Activated T-cell treated with anti-CD3 and anti-CD28 coated beads, Interleukin-2, amount 50 U/mL, for 24 hours (primary cell): ENCODE data around the gene ZC3H7A.

Experiments used
- DNase-seq: peaks from one replicate; pipeline ENCODE4 v3.0.0-alpha.2; 2020
- H3K27ac Mint-ChIP-seq: 2 replicates; pipeline ENCODE4 v1.8.0; 2020; ENCODE audit warnings: mild to moderate bottlenecking, mixed read lengths
- H3K27me3 Mint-ChIP-seq: 2 replicates; pipeline ENCODE4 v1.8.0; 2020; ENCODE audit warnings: mixed read lengths
- H3K36me3 Mint-ChIP-seq: 2 replicates; pipeline ENCODE4 v1.8.0; 2020; ENCODE audit warnings: low read depth, mixed read lengths
- H3K4me1 Mint-ChIP-seq: 2 replicates; pipeline ENCODE4 v1.8.0; 2020; ENCODE audit warnings: low read depth, mixed read lengths
- H3K4me3 Mint-ChIP-seq: 2 replicates; pipeline ENCODE4 v1.8.0; 2020; ENCODE audit warnings: mild to moderate bottlenecking, moderate library complexity, mixed read lengths
- H3K9me3 Mint-ChIP-seq: 2 replicates; pipeline ENCODE4 v1.8.0; 2020; ENCODE audit warnings: mixed read lengths

ZC3H7A gene

GRCh38 chr16:11743308-11744074, 53.6 kb downstream of the ZC3H7A start:
- peaks cover 38% of the 10 kb centered on the region for H3K36me3 Mint-ChIP-seq
- peak; percentile 45 for DNase-seq
- H3K4me1 Mint-ChIP-seq = peaks cover 43% of the 10 kb centered on the region
- H3K27me3 Mint-ChIP-seq = no peaks in the 10 kb centered on the region
- peak overlapping the region; percentile 97 for H3K27ac Mint-ChIP-seq
- no peaks in the 10 kb centered on the region for H3K9me3 Mint-ChIP-seq
- peak overlapping the region; percentile 92 for H3K4me3 Mint-ChIP-seq

DNA sequence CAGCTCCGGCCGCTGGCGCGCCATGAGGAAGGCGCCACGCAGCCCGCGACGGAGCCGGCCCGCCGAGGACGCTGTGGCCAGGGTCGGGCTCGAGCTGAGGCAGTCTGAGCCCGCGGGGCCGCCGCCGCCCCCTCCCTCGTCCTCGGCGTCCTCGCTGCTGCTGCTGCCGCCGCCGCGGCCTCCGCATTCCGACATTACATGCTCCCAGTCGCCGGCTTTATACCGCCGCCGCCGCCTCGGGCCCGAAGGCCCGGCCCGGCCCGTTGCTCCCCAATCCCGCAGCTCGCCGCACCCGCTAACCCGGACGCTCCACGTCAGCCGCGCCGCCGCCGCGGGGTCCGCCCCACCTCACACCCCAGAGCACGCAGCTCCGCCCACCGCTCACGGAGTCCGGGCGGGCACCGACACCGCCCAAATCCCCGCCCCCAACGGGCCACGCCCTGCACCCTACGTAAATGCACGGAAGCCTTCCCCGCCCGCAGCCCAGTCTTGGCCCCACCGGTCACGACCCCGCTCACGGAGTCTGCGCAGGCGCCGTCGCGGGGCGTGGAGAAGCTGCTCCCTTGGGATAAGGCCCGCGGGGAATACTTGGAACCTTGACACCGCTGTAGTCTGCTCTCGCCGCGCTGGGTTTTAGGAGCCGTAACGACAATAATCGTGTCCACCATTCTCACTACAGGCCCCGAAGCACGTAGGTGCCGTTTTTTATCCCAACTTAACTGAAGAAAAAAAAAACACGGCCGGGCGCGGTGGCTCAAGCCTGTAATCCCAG, 54.3 kb downstream of the ZC3H7A start, which contains the start of gene TXNDC11:
TXNDC11 (minus strand) TSS at position 322 of the 772 bp plus-strand sequence; CDS start at position 195, 127 bp downstream.
- H3K4me1 Mint-ChIP-seq = peaks cover 51% of the 10 kb centered on the region
- no peaks in the 10 kb centered on the region for H3K9me3 Mint-ChIP-seq

DNA sequence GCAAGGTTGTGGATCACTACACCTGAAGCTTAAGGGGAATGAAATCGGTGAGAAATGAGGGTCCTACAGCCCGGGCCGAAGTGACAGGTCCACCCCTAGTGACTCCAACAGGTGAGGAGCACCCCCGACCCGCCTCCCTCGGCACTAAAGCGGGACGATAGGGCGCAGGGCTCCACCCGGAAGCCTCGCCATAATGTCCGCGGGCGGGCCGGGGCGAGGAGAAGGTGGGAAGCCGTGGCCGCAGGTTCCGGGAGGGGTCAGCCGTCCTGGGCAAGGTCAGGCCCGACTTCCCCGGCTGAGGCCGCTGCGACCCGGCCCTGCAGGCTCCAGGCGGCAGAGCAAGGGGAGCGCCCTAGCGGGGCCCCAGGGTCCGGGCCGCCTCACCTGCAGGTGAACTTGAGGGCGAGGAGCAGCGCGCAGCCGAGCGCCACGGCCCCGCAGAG, 54.9 kb downstream of the ZC3H7A start:
- no peaks in the 10 kb centered on the region for H3K9me3 Mint-ChIP-seq
- no peaks in the 10 kb centered on the region for H3K27me3 Mint-ChIP-seq
- H3K4me3 Mint-ChIP-seq = peak overlapping the region; percentile 92
- peaks cover 54% of the 10 kb centered on the region for H3K4me1 Mint-ChIP-seq
- H3K36me3 Mint-ChIP-seq = peaks cover 49% of the 10 kb centered on the region
- no peak for DNase-seq
- H3K27ac Mint-ChIP-seq = peak overlapping the region; percentile 91

More for the DNA sequence above, 54.3 kb downstream of the ZC3H7A start, which contains the start of gene TXNDC11:
- Mint-ChIP-seq H3K27ac (peak within 1 kb of the TSS; percentile 97), H3K4me3 (peak within 1 kb of the TSS; percentile 92), H3K27me3 (no peaks in the 10 kb centered on the region), H3K36me3 (peaks cover 43% of the 10 kb centered on the region)
- peak; percentile 100 for DNase-seq

- Mint-ChIP-seq H3K27ac (no peak overlapping the region), H3K9me3 (no peaks in the 10 kb centered on the region), H3K4me1 (peaks cover 62% of the 10 kb centered on the region)
Observed at GRCh38 chr16:11740567-11740966, 56.5 kb downstream of the ZC3H7A start.

GRCh38 chr16:11738742-11739544, 58.1 kb downstream of the ZC3H7A start:
- Mint-ChIP-seq H3K4me1 (peaks cover 65% of the 10 kb centered on the region), H3K4me3 (peak overlapping the region; percentile 92), H3K9me3 (no peaks in the 10 kb centered on the region), H3K27ac (peak overlapping the region; percentile 53), H3K27me3 (no peaks in the 10 kb centered on the region), H3K36me3 (peaks cover 77% of the 10 kb centered on the region)
- no peak for DNase-seq

More at GRCh38 chr16:11740567-11740966, 56.5 kb downstream of the ZC3H7A start:
- Mint-ChIP-seq H3K4me3 (peak overlapping the region; percentile 92), H3K36me3 (peaks cover 64% of the 10 kb centered on the region), H3K27me3 (no peaks in the 10 kb centered on the region)
- DNase-seq = no peak

DNA sequence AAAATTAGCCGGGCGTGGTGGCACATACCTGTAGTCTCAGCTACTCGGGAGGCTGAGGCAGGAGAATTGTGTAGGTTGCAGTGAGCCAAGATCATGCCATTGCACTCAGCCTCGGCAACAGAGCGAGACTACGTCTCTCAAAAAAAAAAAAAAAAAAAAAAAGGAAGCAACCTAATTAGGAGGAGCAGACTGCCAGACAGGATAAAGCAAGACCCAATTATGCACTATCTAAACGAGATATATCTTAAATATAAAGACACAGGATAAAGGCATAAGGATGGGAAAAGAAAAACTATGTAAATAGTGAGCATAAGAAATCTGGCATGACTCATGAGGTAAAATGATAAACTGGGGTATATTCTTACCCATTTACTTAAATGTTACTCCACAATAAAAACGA, 59.3 kb downstream of the ZC3H7A start:
- H3K36me3 Mint-ChIP-seq = peaks cover 81% of the 10 kb centered on the region

GRCh38 chr16:11736903-11737302, 60.2 kb downstream of the ZC3H7A start:
- H3K9me3 Mint-ChIP-seq = no peaks in the 10 kb centered on the region
- peaks cover 60% of the 10 kb centered on the region for H3K4me1 Mint-ChIP-seq
- H3K36me3 Mint-ChIP-seq = peaks cover 88% of the 10 kb centered on the region

More for the DNA sequence above, 59.3 kb downstream of the ZC3H7A start:
- Mint-ChIP-seq H3K27ac (no peak overlapping the region), H3K4me3 (no peak overlapping the region), H3K9me3 (no peaks in the 10 kb centered on the region), H3K27me3 (no peaks in the 10 kb centered on the region), H3K4me1 (peaks cover 60% of the 10 kb centered on the region)
- no peak for DNase-seq

GRCh38 chr16:11735787-11736186, 61.3 kb downstream of the ZC3H7A start:
- Mint-ChIP-seq H3K4me1 (peaks cover 55% of the 10 kb centered on the region), H3K27me3 (no peaks in the 10 kb centered on the region), H3K9me3 (no peaks in the 10 kb centered on the region), H3K36me3 (peaks cover 90% of the 10 kb centered on the region), H3K4me3 (no peak overlapping the region), H3K27ac (no peak overlapping the region)
- no peak for DNase-seq

More at GRCh38 chr16:11736903-11737302, 60.2 kb downstream of the ZC3H7A start:
- Mint-ChIP-seq H3K27ac (no peak overlapping the region), H3K27me3 (no peaks in the 10 kb centered on the region), H3K4me3 (no peak overlapping the region)
- DNase-seq = no peak

DNA sequence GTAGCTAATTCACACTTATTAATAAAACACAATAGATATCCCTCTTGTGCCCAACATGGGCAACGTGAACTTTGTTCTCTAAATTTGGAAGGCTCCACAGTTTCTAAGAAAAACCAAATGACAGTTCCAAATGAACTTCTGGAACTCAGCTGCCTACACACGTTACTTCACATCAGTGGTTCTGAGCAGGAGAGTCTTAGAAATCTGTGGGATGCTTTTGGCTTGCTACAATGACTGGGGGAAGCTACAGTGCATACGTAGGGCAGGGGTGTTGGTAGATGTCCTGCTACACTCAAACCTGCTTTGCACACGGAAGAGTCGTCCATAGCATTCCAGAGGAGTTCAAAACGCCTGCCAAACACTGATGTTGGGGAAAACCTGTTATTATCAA, 62.4 kb downstream of the ZC3H7A start:
- Mint-ChIP-seq H3K4me1 (peaks cover 52% of the 10 kb centered on the region), H3K27ac (no peak overlapping the region), H3K9me3 (no peaks in the 10 kb centered on the region), H3K4me3 (no peak overlapping the region), H3K36me3 (peaks cover 96% of the 10 kb centered on the region), H3K27me3 (no peaks in the 10 kb centered on the region)
- no peak for DNase-seq

DNA sequence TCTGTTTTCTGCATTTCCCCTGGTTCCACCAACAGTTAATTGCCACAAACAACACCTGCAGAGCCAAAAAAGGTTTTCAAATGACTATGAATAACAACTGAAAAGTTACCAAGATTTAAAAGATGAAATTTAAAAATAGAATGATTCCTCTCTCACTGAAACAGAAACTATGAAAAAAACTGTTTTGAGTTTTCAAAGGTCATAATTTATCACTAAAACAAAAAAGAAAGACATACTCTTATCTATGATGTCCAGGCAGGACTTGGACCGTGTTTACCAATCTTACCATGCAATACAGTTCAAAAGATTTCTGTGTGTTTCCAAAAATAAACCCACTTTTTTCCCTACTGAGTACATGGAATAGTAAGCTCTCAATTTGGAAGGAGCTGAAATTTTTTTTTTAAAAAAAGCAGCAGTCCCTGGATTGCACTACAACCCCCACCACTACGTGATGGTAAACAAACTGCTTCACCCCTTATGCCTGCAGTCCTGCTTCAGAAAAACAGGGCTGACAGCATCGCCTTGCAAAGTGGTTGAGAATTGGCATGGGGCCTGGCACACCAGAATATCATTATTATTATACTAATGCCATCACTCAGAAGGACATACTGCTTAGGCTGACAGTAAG, 62.9 kb downstream of the ZC3H7A start:
- peak overlapping the region; percentile 76 for H3K27ac Mint-ChIP-seq
- peaks cover 96% of the 10 kb centered on the region for H3K36me3 Mint-ChIP-seq
- no peaks in the 10 kb centered on the region for H3K27me3 Mint-ChIP-seq
- H3K4me3 Mint-ChIP-seq = no peak overlapping the region
- DNase-seq = no peak
- H3K4me1 Mint-ChIP-seq = peaks cover 52% of the 10 kb centered on the region
- H3K9me3 Mint-ChIP-seq = no peaks in the 10 kb centered on the region

DNA sequence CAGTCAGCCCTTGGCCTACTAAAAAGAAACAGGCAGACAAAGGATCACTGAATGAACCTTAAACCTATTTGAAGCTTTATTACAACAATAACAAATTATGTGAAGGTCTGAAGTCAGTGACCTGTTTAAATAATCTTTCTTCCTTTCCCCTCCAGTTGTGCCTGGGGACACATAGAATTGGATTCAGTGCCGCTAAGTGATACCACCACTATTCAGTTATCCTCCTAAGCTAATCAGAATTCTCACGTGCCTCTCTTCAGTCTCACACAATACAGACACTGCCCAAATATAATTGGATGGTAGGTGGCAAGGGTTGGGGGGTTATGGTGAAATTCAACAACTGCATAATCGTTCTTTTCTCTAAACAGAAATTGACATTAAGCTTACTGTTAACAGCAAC, 65.8 kb downstream of the ZC3H7A start:
- Mint-ChIP-seq H3K9me3 (no peaks in the 10 kb centered on the region), H3K4me3 (no peak overlapping the region), H3K36me3 (peaks cover 93% of the 10 kb centered on the region), H3K4me1 (peaks cover 45% of the 10 kb centered on the region), H3K27ac (no peak overlapping the region), H3K27me3 (no peaks in the 10 kb centered on the region)
- no peak for DNase-seq

GRCh38 chr16:11729787-11730186, 67.3 kb downstream of the ZC3H7A start:
- Mint-ChIP-seq H3K36me3 (peaks cover 94% of the 10 kb centered on the region), H3K4me3 (no peak overlapping the region), H3K27me3 (no peaks in the 10 kb centered on the region), H3K9me3 (no peaks in the 10 kb centered on the region), H3K27ac (peak overlapping the region; percentile 16), H3K4me1 (peaks cover 44% of the 10 kb centered on the region)
- DNase-seq = no peak

DNA sequence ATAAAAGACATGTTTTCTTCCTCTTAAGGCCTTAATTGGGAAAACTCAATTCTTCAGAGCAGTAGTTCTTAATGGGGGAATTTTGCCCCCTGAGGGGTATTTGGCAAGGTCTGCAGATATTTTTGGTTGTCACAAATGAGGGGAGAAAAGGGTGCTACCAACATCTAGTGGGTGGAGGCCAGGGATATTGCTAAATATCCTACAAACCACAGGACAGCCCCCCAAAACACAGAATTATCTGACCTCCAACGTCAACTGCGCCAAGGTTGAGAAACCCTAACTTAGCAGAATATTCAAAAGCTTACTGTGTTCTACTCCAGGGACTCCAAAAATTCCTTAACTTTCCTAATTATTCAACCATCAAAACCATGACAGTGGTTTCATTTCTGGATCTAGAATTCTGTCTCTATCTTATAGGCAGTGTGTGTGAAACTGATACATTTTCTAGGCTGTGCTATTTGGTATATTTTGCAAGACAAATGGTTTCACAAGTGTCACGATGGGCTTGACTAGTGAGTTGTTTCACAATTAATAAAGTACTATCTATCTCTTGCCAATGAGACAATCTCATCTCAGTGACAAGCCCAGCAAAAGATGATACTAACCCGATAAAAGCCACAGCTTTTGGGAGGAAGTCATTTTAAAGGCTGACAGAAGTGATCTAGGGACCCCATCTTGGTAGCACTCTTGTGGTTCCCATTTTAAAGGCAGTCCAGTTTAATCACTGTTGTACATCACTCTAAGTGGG, 69.1 kb downstream of the ZC3H7A start:
- peaks cover 37% of the 10 kb centered on the region for H3K4me1 Mint-ChIP-seq

More for the DNA sequence above, 69.1 kb downstream of the ZC3H7A start:
- no peak for DNase-seq
- peak overlapping the region; percentile 32 for H3K27ac Mint-ChIP-seq
- peaks cover 94% of the 10 kb centered on the region for H3K36me3 Mint-ChIP-seq
- H3K4me3 Mint-ChIP-seq = no peak overlapping the region
- no peaks in the 10 kb centered on the region for H3K27me3 Mint-ChIP-seq
- H3K9me3 Mint-ChIP-seq = no peaks in the 10 kb centered on the region
